ENCODE results near the gene ENTPD5.
"Not testable (repeated sequence)": the region's sequence is repeated elsewhere in the genome, so short reads cannot be mapped to it uniquely, and the experiment has no call there.

The ENTPD5 gene

DNA sequence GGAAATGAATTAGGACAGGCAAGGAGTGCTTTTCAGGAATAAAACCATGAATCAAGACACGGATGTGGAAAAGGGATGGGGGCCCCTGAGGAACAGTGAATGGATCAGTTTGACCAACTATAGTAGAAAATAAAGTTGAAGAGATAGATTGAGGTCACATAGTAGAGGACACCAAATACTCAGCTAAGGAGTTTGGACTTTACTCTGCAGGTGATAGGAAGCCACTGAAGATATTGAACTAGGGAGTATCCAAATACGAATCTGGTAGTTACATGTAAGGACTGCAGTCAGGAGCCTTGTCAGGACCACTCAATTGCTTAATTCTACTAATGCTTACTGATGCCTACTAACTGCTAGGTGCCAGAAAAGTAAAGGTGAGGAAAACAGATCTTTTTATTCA is 20.4 kb downstream of the ENTPD5 start:
- no peak for DNase-seq

DNA sequence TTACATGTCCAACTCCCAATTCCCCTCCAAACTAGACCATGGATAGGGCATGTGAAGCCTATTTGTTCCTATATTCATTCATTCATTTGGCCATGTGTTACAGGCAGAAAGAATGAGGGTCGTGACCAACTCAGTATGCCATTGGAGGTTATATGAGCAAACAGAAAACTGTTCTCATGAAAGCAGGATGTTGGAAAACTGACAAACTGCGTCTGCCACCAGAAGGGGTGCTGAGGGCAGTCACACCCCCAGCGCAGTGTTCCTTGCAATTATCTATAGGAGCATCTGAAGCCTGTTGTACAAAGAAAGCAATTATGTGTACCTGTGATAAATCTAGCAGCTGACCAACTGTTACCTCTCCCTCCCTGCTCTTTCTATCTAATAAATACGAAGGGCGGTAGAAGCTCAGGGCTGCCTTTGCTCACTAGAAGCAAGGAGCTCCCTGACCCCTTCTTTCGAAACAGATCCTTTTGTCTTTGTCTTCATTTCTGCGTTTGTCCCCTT is 21.1 kb downstream of the ENTPD5 start:
- DNase-seq = no peak

DNA sequence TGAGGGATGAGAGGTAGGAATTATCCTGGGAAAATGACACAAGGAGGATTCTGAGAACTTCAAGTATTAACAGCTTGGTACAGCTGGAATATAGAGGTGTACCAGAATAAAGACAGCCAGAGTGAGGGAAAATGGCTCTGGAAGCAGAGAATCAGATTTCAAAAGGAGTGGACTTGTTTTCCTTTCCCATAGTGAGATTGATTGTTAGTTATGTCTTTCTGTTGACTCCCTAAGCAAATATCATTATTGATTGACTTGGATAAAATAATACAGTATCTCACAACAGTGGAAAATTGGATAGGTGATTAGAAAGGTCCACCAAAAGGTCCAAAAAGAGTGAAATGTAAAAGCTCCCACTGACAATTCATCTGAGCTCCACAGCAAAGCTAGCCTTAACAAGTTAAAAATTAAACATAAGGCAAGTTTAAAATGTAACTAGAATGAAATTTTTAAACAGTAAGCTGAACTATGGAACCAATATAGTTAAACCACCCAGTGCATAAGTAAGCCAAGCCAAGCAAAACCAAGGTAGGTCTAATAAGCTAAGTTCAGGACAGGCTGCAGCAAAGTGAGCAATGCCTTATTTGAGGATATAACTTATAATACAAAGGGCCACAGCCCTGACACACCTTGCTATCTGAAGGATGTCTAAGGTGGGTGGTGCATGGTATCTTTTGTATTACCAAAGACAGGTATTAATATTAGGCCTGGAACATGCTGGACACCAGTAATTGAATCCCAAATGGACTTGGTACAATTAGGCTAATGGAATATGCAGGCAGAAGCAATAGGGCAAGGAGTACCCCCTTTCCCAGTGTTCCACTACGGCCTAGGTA is 21.8 kb downstream of the ENTPD5 start:
- no peak for DNase-seq

DNA sequence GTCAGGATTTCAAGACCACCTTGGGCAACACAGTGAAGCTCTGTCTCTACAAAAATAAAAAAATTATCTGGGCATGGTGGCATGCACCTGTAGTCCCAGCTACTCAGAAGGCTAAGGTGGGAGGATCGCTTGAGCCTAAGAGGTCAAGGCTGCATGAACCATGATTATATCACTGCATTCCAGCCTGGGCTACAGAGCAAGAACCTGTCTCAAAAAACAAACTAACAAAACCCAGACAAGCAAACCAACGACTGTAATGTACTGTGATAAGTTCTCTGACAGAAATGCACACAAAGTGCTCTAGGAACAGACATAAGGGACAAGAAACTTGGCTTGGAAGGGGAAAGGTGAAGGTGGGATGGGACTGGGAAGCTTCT is 22.4 kb downstream of the ENTPD5 start:
- no peak for DNase-seq

DNA sequence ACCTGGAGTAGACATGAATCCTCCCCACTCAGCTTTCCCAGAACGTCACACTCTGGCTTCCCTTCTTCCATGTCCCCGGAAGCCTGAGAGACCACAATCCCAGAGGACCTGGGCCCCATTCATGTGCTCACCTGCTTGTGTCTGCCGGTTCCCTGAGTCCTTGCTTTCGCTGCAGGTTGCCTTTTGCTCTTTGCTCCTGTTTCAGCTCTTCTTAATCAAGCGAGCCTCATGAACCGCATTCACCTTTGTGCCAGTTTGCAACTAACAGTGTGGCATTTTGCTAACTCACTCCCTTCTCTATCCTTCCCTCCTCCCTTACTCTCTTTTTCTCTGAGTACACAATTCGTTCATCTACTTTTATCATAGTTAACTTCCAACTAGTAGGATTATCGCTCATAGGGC is 23.1 kb downstream of the ENTPD5 start:
- DNase-seq = no peak

DNA sequence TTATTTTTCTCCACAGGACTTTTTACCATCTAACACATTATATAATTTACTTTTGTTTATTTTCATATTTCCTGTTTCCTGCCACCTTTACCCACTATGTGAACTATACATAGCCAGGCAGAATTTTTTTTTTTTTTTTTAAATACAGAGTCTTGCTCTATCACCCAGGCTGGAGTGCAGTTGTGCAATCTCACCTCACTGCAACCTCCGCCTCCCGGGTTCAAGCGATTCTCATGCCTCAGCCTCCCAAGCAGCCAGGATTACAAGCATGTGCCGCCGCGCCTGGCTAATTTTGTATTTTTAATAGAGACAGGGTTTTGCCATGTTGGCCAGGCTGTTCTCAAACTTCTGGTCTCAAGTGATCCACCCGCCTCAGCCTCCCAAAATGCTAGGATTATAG is 24.2 kb downstream of the ENTPD5 start:
- not testable (repeated sequence) for DNase-seq

DNA sequence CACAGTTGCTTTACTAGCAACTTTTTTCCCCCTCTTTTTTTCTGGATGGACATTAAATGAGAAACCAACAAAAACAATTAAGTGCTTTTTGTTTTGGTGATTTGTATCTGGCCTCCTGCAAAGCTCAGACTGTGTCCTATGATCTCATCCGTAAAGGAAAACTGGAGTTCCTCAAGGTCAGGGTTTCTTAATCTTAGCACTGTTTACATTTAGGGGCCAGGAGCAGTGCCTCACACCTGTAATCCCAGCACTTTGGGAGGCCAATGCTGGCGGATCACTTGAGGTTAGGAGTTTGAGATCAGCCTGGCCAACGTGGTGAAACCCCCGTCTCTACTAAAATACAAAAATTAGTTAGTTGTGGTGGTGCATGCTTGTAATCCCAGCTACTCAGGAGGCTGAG is 28.0 kb downstream of the ENTPD5 start:
- no peak for DNase-seq

DNA sequence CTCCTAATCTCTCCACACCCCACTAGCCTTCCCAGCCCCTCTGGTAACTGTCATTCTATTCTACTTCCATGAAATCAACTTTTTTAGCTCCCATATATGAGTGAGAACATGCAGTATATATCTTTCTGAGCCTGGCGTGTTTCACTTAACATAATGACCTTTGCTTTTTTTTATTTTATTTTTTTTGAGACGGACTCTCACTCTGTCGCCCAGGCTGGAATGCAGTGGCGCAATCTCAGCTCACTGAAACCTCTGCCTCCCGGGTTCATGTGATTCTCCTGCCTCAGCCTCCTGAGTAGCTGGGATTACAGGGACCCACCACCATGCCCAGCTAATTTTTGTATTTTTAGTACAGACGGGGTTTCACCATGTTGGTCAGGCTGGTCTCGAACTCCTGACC is 30.4 kb downstream of the ENTPD5 start:
- DNase-seq = not testable (repeated sequence)

DNA sequence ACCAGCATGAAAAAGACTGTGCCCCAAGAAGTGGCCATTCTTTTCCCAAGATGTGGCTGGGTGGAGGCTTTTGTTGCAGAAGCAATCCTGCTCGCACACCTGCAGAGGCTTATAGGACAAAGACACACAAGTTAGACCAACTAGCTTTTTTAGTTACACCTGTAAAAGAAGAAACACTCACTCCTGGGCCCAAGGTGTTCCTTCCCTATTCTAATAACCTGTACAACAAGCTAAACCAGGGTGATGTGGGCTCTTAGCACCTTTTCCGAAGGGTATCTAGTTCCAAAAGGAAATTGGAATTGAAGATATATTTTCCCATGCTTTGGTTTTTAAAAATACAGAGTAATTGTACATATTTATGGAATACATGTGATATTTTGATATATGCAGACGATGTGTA is 31.0 kb downstream of the ENTPD5 start:
- no peak for DNase-seq

DNA sequence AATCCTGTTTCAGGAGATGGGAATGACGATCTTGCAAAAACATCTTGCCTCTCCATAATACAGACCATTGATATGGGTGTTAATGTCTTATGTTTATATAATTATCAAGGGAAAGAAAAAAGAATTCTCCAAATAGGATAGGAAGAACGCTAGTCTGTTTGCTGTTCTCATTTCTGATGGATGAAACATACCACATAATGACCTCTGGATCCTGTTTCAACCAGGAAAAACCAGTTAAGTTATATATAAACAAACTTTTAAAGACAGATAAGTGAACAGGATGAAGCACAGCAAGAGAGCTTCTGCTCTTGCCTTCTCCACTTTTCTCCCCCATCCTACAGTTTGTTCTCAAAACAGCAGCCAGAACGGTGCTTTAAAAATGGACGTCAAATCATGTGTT is 41.2 kb downstream of the ENTPD5 start:
- no peak for DNase-seq

DNA sequence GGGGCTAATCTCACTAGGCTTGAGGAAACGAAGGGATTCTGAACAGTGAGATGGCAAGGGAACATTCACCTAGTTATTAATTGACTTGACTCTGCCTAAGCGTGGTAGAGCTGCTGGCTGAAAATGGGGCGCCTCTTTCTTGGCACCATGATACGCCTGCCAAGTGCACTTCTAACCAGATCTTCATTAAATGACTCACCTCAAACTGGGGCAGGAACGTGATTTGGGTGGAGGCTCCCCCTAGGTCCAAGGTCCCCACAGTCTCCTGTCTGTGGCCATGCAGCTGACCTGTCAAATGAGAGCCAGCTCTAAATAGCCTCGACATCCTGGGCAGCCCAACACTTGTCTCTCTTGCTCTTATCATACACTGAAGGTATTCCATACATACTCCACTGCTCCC is 43.0 kb downstream of the ENTPD5 start:
- no peak for DNase-seq

DNA sequence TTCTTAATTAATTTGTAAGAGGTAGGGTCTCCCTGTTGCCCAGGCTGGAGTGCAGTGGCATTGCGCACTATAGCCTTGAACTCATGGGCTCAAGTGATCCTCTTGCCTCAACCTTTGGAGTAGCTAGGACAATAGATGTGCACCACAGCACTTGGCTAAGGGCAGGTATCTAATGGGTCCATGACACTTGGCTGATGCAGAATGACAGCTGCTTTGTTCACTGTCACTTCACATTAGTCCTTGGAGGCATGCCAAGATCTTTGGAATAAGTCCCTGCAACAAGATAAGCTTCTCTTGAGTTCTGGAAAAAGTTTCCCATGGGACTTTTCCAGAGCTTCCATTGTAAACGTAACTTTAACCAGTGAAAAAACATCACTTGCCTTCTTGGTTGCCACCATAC is 45.6 kb downstream of the ENTPD5 start:
- no peak for DNase-seq

DNA sequence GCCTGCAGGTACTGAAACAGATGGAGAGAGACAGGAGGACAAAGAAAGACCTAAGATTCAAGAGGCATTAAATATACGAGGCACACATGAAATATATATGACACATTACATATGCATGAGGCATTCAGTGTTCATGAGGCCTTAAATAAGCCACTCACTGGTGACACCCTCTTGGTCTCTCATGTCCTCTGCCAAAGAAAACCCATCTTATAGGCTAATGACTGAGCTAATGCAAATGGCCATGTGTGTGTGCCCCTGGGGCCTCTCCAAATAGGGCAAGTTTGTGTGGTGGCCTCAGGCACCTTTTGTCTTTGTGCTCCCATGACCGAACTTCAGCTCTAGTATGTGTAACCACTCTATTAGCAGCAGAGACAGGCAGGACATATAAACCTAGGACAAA is 50.2 kb downstream of the ENTPD5 start:
- no peak for DNase-seq

DNA sequence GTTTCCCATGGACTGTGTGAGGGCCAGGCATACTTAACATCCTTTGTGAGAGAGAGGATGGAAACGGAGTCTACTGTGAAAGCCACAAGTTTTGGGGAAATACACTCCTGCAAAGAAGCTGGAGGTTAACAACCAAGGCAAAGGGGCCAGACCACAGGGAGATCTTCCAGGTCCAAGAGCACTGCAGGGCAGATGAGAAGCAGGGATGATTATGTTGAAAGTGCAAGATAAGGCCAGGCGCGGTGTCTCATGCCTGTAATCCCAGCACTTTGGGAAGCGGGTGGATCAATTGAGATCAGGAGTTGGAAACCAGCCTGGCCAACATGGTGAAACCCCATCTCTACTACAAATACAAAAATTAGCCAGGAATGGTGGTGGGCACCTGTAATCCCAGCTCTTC is 53.9 kb downstream of the ENTPD5 start:
- no peak for DNase-seq

DNA sequence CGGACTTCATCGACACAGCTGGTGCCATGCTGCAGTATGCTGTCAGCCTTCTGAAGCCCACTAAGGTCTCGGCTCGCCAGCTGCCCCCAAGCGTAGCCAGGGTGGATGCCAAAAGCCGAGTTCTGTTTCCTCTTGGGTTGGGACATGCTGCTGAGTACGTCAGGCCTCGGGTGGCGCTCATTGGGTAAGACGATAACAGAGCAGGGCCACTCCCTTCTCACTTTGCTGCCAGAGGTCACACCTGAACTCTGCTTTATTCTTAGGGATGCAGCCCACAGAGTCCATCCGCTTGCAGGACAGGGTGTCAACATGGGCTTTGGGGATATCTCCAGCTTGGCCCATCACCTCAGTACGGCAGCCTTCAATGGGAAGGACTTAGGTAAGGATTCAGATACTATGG is 57.9 kb downstream of the ENTPD5 start:
- DNase-seq = no peak

DNA sequence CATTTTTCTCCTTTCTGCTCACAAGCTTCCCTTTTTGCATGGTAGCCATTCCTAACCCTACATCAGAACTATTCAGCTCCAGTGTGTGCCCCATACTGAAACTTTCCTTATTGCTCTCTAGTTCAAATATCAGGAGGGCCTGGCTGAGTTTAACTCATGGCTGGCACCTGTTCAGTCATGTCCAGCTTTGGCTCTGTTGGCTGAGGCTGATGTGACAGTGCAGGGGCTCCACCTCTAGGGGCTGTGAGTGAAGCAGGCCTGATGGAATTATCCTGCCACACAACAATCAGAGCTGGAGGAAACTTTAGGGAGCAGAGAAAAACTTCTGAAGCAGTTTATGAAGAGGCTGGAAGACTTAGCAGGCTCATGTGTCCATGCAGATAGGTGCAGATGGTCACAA is 60.5 kb downstream of the ENTPD5 start:
- DNase-seq = no peak

DNA sequence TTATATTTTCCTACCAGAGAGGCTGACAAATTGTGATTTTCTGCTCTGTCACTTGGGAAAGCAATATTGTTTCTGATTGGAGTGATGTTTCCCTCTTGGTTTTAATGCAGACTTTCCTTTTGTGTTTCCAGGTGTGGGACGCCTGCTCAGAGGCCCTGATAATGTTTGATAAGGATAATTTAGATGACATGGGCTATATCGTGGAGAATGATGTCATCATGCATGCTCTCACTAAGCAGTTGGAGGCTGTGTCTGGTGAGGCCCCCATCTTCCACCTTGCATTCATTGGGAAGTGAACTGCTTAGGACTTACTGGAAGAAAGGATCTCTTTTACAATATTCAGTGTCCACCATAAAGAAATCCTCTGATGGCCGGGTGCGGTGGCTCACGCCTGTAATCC is 63.4 kb downstream of the ENTPD5 start:
- DNase-seq = no peak

DNA sequence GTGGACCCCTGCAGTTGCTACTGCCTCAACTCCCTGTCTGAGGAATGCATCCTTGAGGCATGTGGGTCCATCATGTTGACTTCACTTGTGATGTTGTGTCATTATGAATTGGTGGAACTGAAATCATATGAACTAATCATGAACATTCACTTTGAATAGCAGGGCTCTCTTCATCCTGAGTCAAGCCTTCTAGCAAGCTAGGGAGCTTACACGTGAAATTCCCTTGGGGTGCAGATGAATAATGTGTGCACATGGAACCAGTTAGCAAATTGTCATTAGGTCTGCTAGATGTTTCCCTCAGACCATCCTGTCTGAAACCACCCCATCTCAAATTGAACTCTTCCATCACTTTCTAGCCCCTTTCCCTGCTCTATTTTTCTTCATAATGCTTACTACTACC is 65.4 kb downstream of the ENTPD5 start:
- DNase-seq = no peak

DNA sequence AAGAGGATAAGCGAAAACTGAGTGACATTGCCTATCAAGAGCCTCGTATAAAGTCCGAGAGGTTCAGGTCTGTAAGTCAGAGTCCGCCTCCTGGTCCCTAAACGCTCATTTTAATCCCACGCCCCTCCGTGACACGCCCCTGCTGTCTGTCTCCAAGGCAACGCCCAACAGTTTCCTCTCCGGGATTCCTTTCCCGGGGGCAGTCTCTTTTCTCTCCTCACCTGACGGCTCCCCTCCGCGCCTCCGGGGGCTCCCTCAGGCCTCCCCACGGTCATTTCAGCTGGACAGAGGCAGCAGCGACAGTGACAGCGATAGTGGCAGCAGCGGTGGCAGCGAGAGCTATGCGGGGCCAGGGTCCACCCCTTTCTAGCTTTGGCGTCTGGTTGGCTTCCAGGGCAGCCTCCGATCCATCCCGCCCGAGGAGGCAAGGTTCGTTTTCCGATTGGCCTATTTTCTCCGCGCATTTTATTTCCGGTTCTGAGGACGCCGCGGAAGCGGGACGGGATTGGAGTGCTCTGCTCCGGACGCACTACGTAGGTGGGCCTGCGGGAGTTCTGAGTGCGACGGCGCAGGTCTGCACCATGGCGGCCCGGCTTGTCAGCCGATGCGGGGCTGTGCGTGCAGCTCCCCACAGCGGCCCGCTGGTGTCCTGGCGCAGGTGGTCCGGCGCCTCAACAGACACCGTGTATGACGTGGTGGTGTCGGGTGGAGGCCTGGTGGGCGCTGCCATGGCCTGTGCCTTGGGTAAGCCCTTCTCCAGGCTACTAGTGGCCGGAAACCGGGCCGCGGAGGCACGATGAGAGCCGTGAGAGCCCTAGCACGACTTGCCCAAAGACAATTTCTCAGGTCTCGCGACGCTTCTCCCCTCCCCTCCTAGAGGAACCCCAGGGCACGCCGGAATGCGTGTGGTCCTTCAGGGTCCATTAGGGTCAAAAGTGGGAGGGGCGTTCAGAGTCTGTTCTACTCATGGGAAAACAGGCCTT is 69.0 kb downstream of the ENTPD5 start, which contains the start of the genes COQ6 and FAM161B:
TSS of gene COQ6 (plus strand) at position 551 of the 983 bp plus-strand sequence. CDS start at position 582, 31 bp downstream.
TSS of gene FAM161B (minus strand) at position 343 of the 983 bp plus-strand sequence. CDS start at position 275, 68 bp downstream.
- peak; percentile 93 for DNase-seq

DNA sequence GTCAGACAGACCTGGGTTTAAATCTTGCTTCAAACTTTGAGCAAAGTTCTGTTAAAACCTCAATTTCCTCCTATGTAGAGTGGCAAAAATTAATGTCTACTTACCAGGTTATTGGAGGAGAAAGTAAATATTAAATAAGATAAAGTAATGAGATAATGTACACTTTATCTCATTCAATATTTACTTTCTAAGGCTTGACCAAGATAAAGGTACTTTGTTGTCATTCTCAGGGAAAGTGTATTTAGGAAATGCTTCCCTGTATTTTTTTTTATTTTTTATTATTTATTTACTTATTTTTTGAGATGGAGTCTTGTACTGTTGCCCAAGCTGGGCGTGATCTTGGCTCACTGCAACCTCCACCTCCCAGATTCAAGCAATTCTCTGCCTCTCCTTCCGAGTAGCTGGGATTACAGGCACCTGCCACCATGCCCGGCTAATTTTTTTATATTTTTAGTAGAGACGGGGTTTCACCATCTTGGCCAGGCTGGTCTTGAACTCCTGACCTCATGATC is 73.9 kb downstream of the ENTPD5 start:
- no peak for DNase-seq

DNA sequence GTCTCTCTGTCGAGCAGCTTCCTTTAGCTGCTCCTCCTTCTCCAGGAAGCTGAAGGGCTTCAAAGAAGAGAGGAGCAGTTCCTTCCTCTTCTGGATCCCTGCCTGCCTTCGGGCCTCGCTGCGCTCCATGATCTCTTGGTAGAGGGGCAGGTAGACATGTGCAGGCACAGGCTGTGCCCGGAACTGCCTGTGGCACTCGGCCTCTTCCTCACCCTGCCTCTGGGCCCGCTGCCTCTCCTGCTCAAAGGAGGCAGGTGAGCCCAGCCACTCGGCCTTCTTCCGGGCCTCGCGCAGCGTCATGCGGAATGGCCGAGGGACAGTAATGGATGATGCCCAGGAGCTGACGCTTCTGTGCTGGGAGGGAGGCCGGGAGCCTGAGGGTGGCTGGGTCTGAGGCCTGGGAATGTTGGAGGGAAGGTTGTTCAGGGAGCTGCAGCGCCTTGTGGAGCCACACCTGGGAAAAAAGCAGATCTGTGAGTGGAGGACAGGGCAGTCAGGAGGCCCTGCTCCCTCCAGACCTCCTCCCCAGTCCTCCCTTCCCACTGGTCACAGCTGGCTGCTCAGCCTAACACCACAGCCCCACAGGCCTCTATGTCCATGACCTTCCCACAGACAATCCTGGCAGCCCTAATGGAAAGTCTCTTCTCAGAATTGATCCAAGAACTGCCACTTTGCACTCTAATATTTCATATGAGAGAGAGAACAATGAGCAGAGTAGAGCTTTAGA is 74.5 kb downstream of the ENTPD5 start:
- DNase-seq = no peak

DNA sequence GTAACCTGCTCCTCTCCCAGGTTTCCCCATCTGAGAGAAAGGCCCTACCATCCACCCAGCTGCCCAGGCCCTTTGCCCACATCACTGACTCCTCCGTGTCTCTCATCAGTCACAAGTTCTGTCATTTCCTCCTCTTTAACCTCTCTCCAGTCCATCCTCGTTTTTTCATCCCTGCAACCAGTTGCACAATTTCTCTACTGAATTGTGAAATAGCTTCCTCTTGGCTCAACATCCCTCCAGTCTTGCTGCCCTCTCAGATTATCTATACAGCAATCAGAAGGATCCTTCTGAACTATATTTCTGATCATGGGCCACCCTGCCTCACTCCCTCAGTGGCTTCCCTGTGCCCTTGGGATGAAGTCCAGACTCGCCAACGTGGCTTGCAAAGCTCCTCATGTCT is 76.0 kb downstream of the ENTPD5 start:
- no peak for DNase-seq

DNA sequence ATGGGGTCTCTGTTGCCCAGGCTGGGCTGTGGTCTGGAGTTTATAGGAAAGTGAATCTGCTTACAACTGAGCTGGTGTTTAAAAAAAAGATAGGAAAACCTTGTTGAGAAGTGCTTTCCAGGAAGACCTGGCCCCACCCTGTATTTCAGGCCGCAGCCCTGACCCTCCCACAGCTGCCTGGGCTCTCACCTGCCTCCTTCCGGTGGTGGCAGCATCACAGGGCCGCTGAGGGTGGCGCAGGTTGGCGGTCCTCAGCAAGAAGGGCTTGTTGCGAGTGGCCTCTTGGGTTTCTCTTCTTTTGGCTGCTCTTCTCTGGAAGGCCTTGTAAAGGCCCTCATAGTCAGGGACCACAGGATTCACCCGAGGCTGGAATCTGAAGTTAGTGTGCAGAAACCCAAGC is 76.9 kb downstream of the ENTPD5 start:
- DNase-seq = no peak
